IPS-20b (cell line): Measurements from ENCODE around the gene STK39.

Experiments used
- H3K27ac ChIP-seq: one replicate; pipeline ENCODE4 v1.5.1; 2013; ENCODE audit warnings: low read length
- H3K27me3 ChIP-seq: 2 replicates; pipeline ENCODE4 v1.6.1; 2013; ENCODE audit warnings: mild to moderate bottlenecking, low read length, inconsistent platforms; ENCODE audit not compliant: insufficient read depth
- H3K36me3 ChIP-seq: 2 replicates; pipeline ENCODE4 v1.6.1; 2013; ENCODE audit warnings: low read depth, mild to moderate bottlenecking, inconsistent platforms, low read length, moderate library complexity; ENCODE audit not compliant: insufficient read depth
- H3K4me1 ChIP-seq: 2 replicates; pipeline ENCODE4 v1.6.1; 2013; ENCODE audit warnings: mild to moderate bottlenecking, control low read depth, inconsistent platforms, low read length, moderate library complexity; ENCODE audit not compliant: insufficient read depth
- H3K4me3 ChIP-seq: 2 replicates; pipeline ENCODE4 v1.5.1; 2013; ENCODE audit warnings: mild to moderate bottlenecking, low read length, inconsistent platforms
- H3K9ac ChIP-seq: 2 replicates; pipeline ENCODE4 v1.6.1; 2013; ENCODE audit warnings: low read depth, mild to moderate bottlenecking, inconsistent platforms, low read length, moderate library complexity
- H3K9me3 ChIP-seq: 2 replicates; pipeline ENCODE4 v1.6.1; 2013; ENCODE audit warnings: mild to moderate bottlenecking, low read depth, low read length, inconsistent platforms; ENCODE audit not compliant: insufficient read depth

Gene STK39

DNA sequence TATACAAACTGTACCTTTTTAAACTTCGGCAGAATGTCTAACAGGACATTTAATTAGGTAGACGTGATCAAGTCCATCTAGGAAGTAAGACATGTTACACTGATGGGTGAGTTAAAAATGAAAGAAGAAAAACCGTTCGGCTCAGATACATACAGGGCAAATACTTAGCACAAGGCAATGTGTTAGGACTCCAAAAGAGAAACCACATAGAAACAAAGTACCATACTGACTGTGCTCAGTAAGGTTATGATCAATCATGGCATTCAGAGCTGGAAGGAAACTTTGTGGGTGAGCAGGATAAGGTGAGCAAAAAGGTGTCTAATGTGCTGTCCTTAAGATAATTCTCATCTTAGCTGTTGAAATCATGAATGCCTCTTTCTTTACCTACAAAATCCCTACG lies 211.9 kb downstream of the STK39 start:
- Histone ChIP-seq H3K9me3 (no peaks in the 10 kb centered on the region), H3K4me1 (no peaks in the 10 kb centered on the region), H3K36me3 (no peaks in the 10 kb centered on the region), H3K4me3 (no peak overlapping the region), H3K27me3 (no peaks in the 10 kb centered on the region), H3K27ac (no peak overlapping the region), H3K9ac (no peak overlapping the region)

DNA sequence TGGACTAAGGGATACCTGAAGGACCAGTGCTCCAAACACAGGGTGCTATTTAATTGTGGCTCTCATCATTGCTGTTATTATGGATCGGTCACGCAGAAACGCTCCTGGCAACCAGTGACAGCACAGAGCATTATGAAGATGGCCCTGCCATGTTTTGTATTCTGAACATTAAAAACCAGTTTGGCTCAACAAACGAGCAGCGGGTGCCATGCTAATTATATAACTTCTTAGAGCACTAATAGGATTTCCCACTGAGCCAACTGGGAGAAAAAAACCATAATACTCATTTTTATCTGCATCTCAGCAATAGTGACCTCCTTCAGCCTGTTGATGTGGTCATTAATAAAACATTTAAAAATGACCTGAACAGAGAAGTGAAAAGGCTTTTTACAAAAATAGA lies 212.8 kb downstream of the STK39 start:
- Histone ChIP-seq H3K36me3 (no peaks in the 10 kb centered on the region), H3K9me3 (no peaks in the 10 kb centered on the region), H3K4me1 (no peaks in the 10 kb centered on the region), H3K27me3 (no peaks in the 10 kb centered on the region), H3K4me3 (no peak overlapping the region), H3K9ac (no peak overlapping the region), H3K27ac (no peak overlapping the region)

DNA sequence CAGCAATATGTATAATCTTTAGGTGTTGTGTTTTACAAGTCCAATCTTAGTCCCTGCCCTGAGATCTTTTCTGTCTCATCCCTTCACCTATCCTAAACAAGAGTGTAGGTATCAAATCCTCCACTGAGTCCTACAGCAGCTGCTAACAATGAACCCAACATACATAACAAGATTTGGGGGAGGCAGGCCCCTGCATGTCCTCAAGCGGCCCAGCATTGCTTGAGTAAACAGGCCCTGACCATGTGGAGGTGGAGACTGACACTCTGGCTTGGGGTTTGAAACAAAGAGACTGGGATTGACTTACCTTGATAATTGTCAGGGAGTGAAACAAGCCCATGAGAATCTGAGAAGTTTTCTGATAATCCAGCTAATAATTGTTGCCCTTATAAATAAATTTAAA lies 213.4 kb downstream of the STK39 start:
- Histone ChIP-seq H3K27me3 (no peaks in the 10 kb centered on the region), H3K36me3 (no peaks in the 10 kb centered on the region), H3K27ac (no peak overlapping the region), H3K4me1 (no peaks in the 10 kb centered on the region), H3K9me3 (no peaks in the 10 kb centered on the region), H3K9ac (no peak overlapping the region), H3K4me3 (no peak overlapping the region)

DNA sequence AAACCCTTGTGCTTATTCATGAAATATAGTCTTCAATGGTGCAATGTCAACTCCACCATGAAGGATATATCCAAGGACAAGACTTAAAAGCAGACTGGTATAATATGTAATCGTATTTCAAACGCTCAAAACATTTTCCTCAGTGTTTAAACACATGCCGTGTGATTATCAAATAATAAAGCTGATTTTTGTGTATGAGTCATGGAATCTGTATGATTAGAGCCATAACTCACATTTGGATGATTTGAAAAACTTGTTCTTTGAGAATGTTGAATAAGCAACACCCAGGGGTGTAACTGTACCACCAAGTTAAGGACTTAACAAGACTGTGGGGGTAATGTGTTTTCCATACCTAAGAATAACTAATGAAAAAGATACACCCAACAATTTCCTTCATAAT lies 215.3 kb downstream of the STK39 start:
- H3K27ac ChIP-seq: no peak overlapping the region
- no peaks in the 10 kb centered on the region for H3K27me3 ChIP-seq

DNA sequence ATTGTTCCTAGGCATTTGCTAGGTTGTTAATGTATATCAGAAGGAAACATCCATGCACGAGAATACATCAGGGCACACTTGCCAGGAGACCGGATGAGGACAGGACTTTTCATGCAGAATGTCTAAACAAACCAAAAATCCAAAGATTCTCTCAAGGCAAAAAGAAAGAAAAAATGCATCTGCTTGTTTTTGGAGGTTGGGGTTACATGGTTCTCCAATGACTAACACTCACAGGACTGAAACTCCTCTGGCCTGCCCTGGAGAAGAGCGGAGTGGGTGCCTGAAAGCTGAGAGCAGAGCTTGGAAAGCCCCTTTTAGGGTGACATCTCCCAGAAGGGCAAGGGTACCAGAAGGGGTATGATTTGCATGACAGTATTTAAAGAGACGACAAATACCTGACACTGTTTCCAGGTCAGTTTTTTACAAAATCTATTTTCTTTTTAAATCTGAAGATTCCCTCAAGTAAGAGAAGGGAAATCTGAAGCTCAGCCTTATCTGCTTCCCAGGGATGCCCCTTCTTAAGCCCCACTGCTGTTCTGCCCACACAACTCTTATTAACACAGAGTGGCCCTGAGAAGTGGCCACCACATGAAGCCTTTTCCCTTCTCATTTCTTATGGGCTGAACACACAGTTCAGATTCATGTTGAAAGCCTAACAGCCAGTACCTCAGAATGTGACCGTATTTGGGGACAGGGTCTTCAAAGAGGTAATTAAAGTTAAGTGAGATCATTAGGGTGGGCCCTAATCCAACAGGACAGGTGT lies 216.4 kb downstream of the STK39 start:
- H3K9me3 ChIP-seq: no peaks in the 10 kb centered on the region
- no peaks in the 10 kb centered on the region for H3K36me3 ChIP-seq
- no peak overlapping the region for H3K27ac ChIP-seq
- H3K4me1 ChIP-seq: no peaks in the 10 kb centered on the region
- H3K27me3 ChIP-seq: no peaks in the 10 kb centered on the region
- H3K9ac ChIP-seq: no peak overlapping the region
- no peak overlapping the region for H3K4me3 ChIP-seq

More for the DNA sequence above, 215.3 kb downstream of the STK39 start:
- H3K4me1 ChIP-seq: no peaks in the 10 kb centered on the region
- no peak overlapping the region for H3K9ac ChIP-seq
- H3K9me3 ChIP-seq: no peaks in the 10 kb centered on the region
- no peaks in the 10 kb centered on the region for H3K36me3 ChIP-seq
- H3K4me3 ChIP-seq: no peak overlapping the region

DNA sequence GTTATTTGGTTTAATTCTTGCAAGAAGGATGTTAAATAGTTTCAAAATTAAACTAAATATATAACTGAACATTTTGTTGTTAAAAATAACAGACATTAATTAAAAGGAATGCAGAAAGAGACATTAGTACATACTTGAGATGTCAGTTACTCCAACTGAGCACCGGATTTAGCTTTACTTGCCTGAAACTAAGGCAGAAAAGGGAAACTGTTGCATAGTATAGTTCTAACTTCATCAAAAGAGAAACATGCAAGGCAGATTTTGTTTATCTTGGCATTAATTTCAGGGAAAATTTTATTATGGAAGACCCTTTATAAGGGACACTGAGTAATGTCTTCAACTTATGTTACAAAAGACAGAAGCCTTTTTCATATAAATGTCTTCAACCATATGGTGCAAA lies 218.3 kb downstream of the STK39 start:
- Histone ChIP-seq H3K4me3 (no peak overlapping the region), H3K9me3 (no peaks in the 10 kb centered on the region), H3K27me3 (no peaks in the 10 kb centered on the region), H3K9ac (no peak overlapping the region), H3K36me3 (no peaks in the 10 kb centered on the region), H3K4me1 (no peaks in the 10 kb centered on the region), H3K27ac (no peak overlapping the region)

DNA sequence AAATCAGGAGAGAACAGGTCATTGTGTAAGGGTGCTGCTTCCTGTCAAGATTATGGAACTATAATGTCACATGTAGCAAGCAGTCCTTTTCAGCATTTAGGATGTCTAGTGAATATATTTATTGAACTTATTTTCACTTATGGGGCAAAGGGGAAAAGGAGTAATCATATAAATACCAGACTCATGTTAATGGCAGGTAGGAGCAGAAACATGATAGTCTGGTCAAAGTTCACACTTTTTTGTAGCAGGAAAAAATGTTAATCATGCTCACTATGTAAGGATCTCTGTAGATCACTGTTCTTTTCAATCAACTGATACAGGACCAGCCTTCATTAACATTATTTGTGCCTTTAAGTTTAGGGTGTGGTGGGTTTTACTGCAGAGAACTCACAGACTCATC lies 219.0 kb downstream of the STK39 start:
- Histone ChIP-seq H3K27me3 (no peaks in the 10 kb centered on the region), H3K27ac (no peak overlapping the region), H3K9me3 (no peaks in the 10 kb centered on the region), H3K4me1 (no peaks in the 10 kb centered on the region), H3K4me3 (no peak overlapping the region), H3K36me3 (no peaks in the 10 kb centered on the region), H3K9ac (no peak overlapping the region)

DNA sequence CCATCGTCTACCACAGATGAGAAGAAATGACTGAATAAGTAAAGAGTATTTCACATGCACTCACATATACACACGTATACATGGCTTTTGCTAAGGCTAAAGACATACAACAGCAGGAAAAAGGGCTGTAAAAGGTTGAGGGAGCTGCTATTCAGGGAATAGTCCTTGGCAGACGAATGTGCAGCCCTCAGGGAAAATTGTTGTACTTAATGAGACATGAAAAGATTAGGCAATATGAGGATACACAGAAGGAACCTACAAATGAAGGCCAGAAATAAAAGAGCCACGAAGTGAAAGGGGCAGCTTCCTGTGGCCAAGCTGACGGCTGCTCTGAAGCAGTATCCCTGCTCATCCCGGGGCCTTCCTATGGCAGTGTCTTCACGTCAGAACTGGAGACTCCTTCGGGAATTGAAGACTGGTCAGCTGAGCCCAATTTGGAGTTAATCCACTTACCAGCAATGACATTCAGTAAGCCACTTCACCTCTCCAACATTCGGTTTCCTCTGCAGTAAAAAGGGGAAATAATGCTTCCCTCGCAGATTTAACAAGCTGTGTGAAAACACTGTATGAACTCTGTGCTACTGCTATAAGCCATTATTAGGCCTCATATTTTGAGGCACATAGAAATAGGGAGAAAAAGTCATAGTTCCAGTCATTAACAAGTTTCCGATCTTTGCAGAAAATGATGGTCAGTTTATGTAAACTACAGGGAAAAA lies 221.8 kb downstream of the STK39 start:
- Histone ChIP-seq H3K27ac (no peak overlapping the region), H3K9ac (no peak overlapping the region), H3K4me1 (no peaks in the 10 kb centered on the region), H3K4me3 (no peak overlapping the region), H3K9me3 (no peaks in the 10 kb centered on the region), H3K36me3 (no peaks in the 10 kb centered on the region), H3K27me3 (no peaks in the 10 kb centered on the region)

DNA sequence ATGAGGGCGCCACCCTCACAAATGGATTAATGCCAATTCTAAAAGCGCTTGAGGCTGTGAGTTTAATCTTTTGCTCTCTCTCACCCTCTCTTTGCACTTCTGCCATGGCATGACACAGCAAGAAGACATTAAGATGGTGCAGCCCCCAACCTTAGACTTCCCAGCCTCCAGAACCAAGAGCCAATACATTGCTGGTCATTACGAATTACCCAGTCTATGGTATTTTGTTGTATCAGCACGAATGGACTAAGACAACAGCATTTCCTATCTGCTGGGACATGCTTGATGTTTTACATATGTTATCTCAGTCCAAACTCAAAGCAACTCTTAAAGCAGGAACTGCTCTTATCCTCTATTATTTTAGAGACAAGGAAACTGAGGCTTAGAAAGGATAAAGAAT lies 222.9 kb downstream of the STK39 start:
- Histone ChIP-seq H3K4me3 (no peak overlapping the region), H3K9ac (no peak overlapping the region), H3K36me3 (no peaks in the 10 kb centered on the region), H3K4me1 (no peaks in the 10 kb centered on the region), H3K27me3 (no peaks in the 10 kb centered on the region), H3K9me3 (no peaks in the 10 kb centered on the region), H3K27ac (no peak overlapping the region)

DNA sequence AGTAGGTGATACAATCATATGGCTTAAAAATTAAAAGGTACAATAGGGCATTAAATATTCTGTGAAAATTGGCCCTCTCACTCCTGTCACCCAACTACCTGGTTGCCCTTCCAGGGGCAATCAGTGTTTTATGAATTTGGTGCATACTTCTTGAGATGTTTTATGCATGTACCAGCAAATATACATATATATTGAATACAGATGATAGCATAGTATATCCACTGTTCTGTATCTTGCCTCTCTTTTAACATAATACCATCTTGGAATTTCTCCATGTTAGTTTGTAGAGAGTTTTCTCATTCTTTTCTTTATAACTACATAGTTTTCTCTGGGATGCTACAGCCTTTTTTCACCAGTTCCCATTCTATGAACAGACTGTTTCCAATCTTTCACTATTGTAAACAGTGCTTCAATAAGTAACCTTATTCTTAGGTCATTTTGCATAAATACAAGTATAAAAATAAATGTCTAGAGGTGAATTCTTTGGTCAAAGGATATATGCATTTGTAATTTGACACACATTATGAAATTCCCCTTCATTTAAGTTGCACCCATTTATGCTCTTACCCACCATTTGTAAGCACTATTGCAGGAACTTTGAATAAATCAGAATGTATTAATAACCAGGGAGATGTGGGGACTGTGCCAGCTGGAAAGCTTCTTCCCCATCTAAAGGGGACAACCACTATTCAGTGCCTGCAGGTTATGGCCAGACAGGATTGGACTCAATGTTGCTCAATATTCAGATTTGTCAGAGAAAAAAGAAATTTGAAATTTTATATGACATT lies 225.4 kb downstream of the STK39 start:
- Histone ChIP-seq H3K9me3 (no peaks in the 10 kb centered on the region), H3K4me3 (no peak overlapping the region), H3K27me3 (no peaks in the 10 kb centered on the region), H3K36me3 (no peaks in the 10 kb centered on the region), H3K4me1 (no peaks in the 10 kb centered on the region), H3K9ac (no peak overlapping the region), H3K27ac (no peak overlapping the region)

DNA sequence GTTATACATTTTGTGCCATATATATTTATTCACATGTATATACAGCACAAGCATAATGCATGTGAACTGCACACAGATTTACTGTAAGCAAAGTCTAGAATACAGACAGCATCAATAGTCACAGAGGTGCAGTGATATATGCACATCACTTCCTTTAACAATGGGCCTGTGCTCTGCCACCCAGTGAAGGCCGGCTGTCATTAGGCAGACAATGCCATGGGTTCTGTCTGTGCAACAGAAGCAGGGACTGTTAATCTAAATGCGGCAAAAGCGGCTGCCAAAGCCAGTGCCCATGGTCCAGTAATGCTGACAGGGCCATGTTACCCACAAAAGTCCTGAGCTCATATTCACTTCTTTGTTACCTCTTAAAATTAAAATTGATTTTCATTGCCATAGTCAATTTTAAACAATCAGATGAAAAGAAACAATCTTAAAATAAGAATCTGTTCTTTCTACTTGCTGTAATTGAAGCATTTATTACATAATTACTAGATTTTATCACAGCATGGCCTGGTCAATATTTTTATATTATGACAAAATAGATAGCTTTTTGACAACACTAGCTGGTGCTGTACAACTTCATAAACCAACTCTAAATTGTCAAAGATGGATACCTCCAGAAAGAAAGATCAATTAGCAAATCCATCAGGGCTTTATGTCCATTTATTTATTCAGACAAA lies 232.0 kb downstream of the STK39 start:
- no peaks in the 10 kb centered on the region for H3K9me3 ChIP-seq
- no peaks in the 10 kb centered on the region for H3K27me3 ChIP-seq
- no peaks in the 10 kb centered on the region for H3K4me1 ChIP-seq
- H3K9ac ChIP-seq: no peak overlapping the region
- H3K27ac ChIP-seq: no peak overlapping the region
- H3K4me3 ChIP-seq: no peak overlapping the region
- H3K36me3 ChIP-seq: no peaks in the 10 kb centered on the region
